ENCODE measurements around the gene FHOD3. TPM values are rescaled to one million over a fixed set of nuclear protein-coding genes. Genes with fewer than 3 reads are reported as not detected.
"Not testable (repeated sequence)": the region's sequence is repeated elsewhere in the genome, so short reads cannot be mapped to it uniquely, and the experiment has no call there.

The FHOD3 gene
- total RNA-seq, 1 experiment from 2014 or later, result 22.7 TPM

DNA sequence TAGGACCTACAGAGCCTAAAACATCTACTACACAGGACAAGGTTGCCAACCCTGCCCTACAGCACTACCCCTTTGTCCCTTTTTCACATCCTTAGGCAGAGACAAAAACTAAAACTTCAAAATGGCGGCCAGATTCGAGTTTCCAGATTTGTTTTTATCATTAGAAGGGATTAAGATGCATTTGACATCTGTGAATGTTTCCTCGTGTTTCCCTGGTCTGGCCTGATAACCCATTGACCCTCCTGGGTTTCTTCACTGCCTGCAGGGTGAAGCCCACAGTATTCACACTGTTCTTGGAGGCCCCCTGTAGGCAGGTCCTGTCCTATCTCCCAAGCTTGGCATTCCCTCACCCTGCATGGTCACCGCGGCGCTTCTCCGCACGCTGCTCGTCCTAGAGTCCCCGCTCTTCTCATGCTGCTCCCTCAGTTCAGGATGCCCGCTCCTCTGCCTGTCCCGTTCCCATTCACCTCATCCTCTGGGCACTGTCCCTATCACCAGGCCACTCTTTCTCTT, 463.7 kb downstream of the FHOD3 start:
- no peak for ATAC-seq
- ChIA-PET POLR2A (no interaction called here), CTCF (no interaction called here)
- intact Hi-C loops (cut with micrococcal nuclease; ENCODE audit: unreplicated experiment), result no loop called here
- no peak for DNase-seq (ENCODE audit: low read depth, low spot score)
- Histone ChIP-seq H3K36me3 (ENCODE audit: control insufficient read depth, insufficient read depth, low read length) (no peaks in the 10 kb centered on the region), H3K27ac (ENCODE audit: low read length) (no peak overlapping the region), H3K9me3 (ENCODE audit: control insufficient read depth, insufficient read depth, low read depth, low read length) (no peaks in the 10 kb centered on the region), H3K27me3 (ENCODE audit: control insufficient read depth, insufficient read depth, low read length) (no peaks in the 10 kb centered on the region), H3K4me1 (ENCODE audit: control insufficient read depth, insufficient read depth, low read length) (no peaks in the 10 kb centered on the region), H3K4me3 (ENCODE audit: low read depth in 2 of 2, low read length in 2 of 2) (no peak overlapping the region)
- no TSS peak for BruUV-seq (replicated peaks)
- in situ Hi-C loops (cut with HindIII; ENCODE audit: low pct_unique_long_range_greater_than_20kb, low sequenced_read_pairs), result no loop called here
- TF ChIP-seq, protein P1, sequence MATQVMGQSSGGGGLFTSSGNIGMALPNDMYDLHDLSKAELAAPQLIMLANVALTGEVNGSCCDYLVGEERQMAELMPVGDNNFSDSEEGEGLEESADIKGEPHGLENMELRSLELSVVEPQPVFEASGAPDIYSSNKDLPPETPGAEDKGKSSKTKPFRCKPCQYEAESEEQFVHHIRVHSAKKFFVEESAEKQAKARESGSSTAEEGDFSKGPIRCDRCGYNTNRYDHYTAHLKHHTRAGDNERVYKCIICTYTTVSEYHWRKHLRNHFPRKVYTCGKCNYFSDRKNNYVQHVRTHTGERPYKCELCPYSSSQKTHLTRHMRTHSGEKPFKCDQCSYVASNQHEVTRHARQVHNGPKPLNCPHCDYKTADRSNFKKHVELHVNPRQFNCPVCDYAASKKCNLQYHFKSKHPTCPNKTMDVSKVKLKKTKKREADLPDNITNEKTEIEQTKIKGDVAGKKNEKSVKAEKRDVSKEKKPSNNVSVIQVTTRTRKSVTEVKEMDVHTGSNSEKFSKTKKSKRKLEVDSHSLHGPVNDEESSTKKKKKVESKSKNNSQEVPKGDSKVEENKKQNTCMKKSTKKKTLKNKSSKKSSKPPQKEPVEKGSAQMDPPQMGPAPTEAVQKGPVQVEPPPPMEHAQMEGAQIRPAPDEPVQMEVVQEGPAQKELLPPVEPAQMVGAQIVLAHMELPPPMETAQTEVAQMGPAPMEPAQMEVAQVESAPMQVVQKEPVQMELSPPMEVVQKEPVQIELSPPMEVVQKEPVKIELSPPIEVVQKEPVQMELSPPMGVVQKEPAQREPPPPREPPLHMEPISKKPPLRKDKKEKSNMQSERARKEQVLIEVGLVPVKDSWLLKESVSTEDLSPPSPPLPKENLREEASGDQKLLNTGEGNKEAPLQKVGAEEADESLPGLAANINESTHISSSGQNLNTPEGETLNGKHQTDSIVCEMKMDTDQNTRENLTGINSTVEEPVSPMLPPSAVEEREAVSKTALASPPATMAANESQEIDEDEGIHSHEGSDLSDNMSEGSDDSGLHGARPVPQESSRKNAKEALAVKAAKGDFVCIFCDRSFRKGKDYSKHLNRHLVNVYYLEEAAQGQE (IDR thresholded peaks at IDR 0.05; ENCODE audit: insufficient read depth in 1 of 2, low read depth in 2 of 2, low read length in 1 of 2), result no peak
- TF ChIP-seq, protein P2, sequence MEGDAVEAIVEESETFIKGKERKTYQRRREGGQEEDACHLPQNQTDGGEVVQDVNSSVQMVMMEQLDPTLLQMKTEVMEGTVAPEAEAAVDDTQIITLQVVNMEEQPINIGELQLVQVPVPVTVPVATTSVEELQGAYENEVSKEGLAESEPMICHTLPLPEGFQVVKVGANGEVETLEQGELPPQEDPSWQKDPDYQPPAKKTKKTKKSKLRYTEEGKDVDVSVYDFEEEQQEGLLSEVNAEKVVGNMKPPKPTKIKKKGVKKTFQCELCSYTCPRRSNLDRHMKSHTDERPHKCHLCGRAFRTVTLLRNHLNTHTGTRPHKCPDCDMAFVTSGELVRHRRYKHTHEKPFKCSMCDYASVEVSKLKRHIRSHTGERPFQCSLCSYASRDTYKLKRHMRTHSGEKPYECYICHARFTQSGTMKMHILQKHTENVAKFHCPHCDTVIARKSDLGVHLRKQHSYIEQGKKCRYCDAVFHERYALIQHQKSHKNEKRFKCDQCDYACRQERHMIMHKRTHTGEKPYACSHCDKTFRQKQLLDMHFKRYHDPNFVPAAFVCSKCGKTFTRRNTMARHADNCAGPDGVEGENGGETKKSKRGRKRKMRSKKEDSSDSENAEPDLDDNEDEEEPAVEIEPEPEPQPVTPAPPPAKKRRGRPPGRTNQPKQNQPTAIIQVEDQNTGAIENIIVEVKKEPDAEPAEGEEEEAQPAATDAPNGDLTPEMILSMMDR (IDR thresholded peaks at IDR 0.05), result no peak
- no peak for TF ChIP-seq SIN3A (IDR thresholded peaks at IDR 0.05; ENCODE audit: borderline replicate concordance, insufficient read depth, low read depth, low read length)
- TF ChIP-seq POLR2AphosphoS5 (IDR thresholded peaks at IDR 0.05; ENCODE audit: low read depth, low read length), result no peak
- TF ChIP-seq TCF7L2 (IDR thresholded peaks at IDR 0.05; ENCODE audit: low read depth, low read length), result no peak

DNA sequence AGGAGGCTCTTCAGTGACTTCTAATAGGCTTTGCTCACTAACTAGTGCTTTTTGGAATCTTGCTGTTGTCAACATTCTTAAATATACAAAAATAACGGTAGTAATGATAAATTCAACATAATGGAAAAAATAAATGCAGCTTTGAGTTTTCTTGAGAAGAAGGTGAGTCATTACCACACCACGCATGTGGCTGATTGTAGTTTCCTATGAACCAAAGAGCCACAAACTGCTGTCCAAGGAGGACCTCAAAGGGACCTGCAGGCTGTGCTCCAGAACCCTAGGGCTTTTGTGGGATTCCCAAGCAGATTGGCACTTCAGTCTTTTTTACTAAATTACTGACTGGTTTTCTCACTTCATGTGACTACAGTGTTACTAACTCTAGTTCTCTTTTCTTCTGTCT, 464.6 kb downstream of the FHOD3 start:
- no peak for ATAC-seq
- no peak overlapping the region for H3K27ac ChIP-seq (ENCODE audit: low read length)
- H3K9me3 ChIP-seq (ENCODE audit: control insufficient read depth, insufficient read depth, low read depth, low read length), result no peaks in the 10 kb centered on the region
- ChIA-PET POLR2A (no interaction called here), CTCF (no interaction called here)
- no peaks in the 10 kb centered on the region for H3K4me1 ChIP-seq (ENCODE audit: control insufficient read depth, insufficient read depth, low read length)
- H3K4me3 ChIP-seq (ENCODE audit: low read depth in 2 of 2, low read length in 2 of 2), result no peak overlapping the region
- no peak for DNase-seq (ENCODE audit: low read depth, low spot score)
- H3K36me3 ChIP-seq (ENCODE audit: control insufficient read depth, insufficient read depth, low read length), result no peaks in the 10 kb centered on the region
- H3K27me3 ChIP-seq (ENCODE audit: control insufficient read depth, insufficient read depth, low read length), result no peaks in the 10 kb centered on the region
- in situ Hi-C loops (cut with HindIII; ENCODE audit: low pct_unique_long_range_greater_than_20kb, low sequenced_read_pairs) (no loop called here), intact Hi-C loops (cut with micrococcal nuclease; ENCODE audit: unreplicated experiment) (no loop called here)
- no TSS peak for BruUV-seq (replicated peaks)
- TF ChIP-seq, protein P2 (IDR thresholded peaks at IDR 0.05), result no peak
- TF ChIP-seq, protein P1 (IDR thresholded peaks at IDR 0.05; ENCODE audit: insufficient read depth in 1 of 2, low read depth in 2 of 2, low read length in 1 of 2), result no peak
- TF ChIP-seq TCF7L2 (IDR thresholded peaks at IDR 0.05; ENCODE audit: low read depth, low read length) (no peak), SIN3A (IDR thresholded peaks at IDR 0.05; ENCODE audit: borderline replicate concordance, insufficient read depth, low read depth, low read length) (no peak), POLR2AphosphoS5 (IDR thresholded peaks at IDR 0.05; ENCODE audit: low read depth, low read length) (no peak)

DNA sequence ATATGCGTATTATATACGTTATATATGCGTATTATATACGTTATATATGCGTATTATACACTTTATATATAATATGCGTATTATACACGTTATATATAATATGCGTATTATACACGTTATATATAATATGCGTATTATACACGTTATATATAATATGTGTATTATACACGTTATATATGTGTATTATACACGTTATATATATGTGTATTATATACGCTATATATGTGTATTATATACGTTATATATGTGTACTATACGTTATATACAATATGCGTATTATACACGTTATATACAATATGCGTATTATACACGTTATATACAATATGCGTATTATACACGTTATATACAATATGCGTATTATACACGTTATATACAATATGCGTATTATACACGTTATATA, 465.5 kb downstream of the FHOD3 start:
- H3K27me3 ChIP-seq (ENCODE audit: control insufficient read depth, insufficient read depth, low read length); H3K27ac ChIP-seq (ENCODE audit: low read length); H3K36me3 ChIP-seq (ENCODE audit: control insufficient read depth, insufficient read depth, low read length); H3K4me1 ChIP-seq (ENCODE audit: control insufficient read depth, insufficient read depth, low read length); CTCF ChIA-PET; ATAC-seq; H3K9me3 ChIP-seq (ENCODE audit: control insufficient read depth, insufficient read depth, low read depth, low read length); H3K4me3 ChIP-seq (ENCODE audit: low read depth in 2 of 2, low read length in 2 of 2); BruUV-seq (replicated peaks); intact Hi-C loops (cut with micrococcal nuclease; ENCODE audit: unreplicated experiment); POLR2A ChIA-PET; in situ Hi-C loops (cut with HindIII; ENCODE audit: low pct_unique_long_range_greater_than_20kb, low sequenced_read_pairs); DNase-seq (ENCODE audit: low read depth, low spot score): not testable (repeated sequence)

All from Panc1 (cell line).